GM12874 (cell line): ENCODE measurements around the gene EVI5L.

ENCODE experiments used
- TF ChIP-seq, protein P1 (sequence below): IDR thresholded peaks from 2 replicates; pipeline ENCODE4 v1.5.1; 2011; ENCODE audit warnings: low read depth, mild to moderate bottlenecking, control low read depth, low read length, moderate library complexity; ENCODE audit not compliant: insufficient read depth

The EVI5L gene

DNA sequence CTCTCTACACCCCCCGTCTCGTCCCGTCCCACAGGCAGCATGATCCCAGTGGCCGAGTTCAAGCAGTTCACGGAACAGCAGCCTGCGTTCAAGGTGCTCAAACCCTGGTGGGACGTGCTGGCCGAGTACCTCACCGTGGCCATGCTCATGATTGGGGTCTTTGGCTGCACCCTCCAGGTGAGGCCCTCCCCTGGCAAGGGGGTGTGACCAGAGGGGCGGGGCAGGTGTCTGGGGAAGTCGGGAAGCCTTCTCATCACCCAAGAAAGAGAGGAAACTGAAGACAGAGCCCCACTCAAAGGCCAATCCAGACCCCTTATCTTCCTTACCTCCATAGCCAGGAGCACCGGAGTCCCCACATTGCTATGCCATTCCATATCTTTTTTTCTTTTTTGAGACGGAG is 65.5 kb downstream of the EVI5L start:
- TF ChIP-seq, protein P1, sequence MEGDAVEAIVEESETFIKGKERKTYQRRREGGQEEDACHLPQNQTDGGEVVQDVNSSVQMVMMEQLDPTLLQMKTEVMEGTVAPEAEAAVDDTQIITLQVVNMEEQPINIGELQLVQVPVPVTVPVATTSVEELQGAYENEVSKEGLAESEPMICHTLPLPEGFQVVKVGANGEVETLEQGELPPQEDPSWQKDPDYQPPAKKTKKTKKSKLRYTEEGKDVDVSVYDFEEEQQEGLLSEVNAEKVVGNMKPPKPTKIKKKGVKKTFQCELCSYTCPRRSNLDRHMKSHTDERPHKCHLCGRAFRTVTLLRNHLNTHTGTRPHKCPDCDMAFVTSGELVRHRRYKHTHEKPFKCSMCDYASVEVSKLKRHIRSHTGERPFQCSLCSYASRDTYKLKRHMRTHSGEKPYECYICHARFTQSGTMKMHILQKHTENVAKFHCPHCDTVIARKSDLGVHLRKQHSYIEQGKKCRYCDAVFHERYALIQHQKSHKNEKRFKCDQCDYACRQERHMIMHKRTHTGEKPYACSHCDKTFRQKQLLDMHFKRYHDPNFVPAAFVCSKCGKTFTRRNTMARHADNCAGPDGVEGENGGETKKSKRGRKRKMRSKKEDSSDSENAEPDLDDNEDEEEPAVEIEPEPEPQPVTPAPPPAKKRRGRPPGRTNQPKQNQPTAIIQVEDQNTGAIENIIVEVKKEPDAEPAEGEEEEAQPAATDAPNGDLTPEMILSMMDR = no peak

DNA sequence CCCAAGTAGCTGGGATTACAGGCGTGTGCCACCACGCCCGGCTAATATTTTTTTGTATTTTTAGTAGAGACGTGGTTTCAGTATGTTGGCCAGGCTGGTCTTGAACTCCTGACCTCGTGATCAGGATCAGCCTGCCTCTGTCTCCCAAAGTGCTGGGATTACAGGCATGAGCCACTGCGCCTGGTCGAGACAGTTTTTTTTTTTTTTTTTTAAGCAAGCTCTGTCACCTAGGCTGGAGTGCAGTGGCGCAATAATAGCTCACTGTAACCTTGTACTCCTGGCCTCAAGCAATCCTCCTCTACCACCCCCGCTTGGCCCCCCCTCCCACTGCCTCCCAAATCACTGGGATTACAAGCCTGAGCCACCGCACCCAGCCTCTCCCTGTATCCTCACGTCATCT is 67.3 kb downstream of the EVI5L start:
- TF ChIP-seq, protein P1 = no peak

DNA sequence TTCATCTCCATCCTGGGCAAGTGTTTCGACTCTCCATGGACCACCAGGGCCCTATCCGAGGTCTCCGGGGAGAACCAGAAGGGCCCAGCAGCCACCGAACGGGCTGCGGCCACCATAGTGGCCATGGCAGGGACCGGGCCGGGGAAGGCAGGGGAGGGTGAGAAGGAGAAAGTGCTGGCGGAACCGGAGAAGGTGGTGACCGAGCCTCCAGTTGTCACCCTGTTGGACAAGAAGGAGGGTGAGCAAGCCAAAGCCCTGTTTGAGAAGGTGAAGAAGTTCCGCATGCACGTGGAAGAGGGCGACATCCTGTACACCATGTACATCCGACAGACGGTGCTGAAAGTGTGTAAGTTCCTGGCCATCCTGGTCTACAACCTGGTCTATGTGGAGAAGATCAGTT is 68.9 kb downstream of the EVI5L start:
- TF ChIP-seq, protein P1 = no peak

DNA sequence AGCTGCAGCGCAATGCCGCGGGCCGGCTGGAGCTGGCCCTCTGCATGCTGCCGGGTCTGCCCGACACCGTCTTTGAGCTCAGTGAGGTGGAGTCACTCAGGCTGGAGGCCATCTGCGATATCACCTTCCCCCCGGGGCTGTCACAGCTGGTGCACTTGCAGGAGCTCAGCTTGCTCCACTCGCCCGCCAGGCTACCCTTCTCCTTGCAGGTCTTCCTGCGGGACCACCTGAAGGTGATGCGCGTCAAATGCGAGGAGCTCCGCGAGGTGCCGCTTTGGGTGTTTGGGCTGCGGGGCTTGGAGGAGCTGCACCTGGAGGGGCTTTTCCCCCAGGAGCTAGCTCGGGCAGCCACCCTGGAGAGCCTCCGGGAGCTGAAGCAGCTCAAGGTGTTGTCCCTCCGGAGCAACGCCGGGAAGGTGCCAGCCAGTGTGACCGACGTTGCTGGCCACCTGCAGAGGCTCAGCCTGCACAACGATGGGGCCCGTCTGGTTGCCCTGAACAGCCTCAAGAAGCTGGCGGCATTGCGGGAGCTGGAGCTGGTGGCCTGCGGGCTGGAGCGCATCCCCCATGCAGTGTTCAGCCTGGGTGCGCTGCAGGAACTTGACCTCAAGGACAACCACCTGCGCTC is 69.8 kb downstream of the EVI5L start:
- TF ChIP-seq, protein P1 = no peak

DNA sequence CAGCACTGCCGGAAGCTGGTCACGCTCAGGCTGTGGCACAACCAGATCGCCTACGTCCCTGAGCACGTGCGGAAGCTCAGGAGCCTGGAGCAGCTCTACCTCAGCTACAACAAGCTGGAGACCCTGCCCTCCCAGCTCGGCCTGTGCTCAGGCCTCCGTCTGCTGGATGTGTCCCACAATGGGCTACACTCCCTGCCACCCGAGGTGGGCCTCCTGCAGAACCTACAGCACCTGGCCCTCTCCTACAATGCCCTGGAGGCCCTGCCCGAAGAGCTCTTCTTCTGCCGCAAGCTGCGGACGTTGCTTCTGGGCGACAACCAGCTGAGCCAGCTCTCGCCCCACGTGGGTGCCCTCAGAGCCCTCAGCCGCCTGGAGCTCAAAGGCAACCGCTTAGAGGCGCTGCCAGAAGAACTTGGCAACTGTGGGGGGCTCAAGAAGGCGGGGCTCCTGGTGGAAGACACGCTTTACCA is 70.4 kb downstream of the EVI5L start:
- TF ChIP-seq, protein P1 = no peak

DNA sequence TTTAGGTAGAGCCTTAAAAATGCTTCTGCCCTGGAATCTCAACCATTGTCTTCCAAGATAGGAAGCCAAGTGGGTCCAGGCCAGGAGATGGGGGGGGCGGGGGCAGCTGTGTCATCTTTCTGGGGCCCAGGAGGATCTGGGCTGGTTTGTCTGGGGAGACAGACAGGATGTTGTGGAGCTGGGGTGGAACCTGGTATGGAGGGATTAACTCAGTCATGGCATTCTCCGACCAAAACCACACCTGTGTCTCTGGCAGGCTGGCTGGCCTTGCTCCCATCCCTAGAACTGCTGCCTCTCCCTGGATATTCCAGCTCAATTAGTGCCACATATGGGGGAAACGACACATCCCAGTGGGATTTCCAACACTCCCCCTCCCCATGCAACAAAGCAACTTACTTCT is 70.9 kb downstream of the EVI5L start:
- TF ChIP-seq, protein P1 = no peak

DNA sequence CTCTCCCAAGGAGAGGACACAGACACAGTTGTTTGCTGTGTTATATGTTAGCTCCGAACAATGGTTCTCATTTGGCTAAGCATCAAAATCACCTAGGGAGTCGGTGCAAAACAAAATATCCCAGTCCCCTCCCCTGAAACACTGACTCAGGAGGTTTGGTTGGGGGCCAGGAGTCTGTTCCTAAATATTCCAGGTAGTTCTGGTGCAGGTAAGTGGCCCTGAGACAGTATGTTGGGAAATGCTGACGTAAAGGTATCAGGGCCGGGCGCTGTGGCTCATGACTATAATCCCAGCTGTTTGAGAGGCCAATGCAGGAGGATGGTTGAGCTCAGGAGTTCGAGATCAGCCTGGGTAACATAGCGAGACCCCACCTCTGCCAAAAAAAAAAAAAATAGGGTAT is 71.3 kb downstream of the EVI5L start:
- TF ChIP-seq, protein P1 = no peak
